HFF-Myc (cell line): ENCODE measurements around the gene LMCD1.

Source experiments
- DNase-seq: peaks from one replicate; pipeline ENCODE4 v3.0.0-alpha.2; 2011; ENCODE audit warnings: low read depth; ENCODE audit errors: extremely low read depth
- H3K4me3 ChIP-seq: replicated peaks from 2 replicates; pipeline ENCODE4 v1.5.1; 2011; ENCODE audit warnings: low read depth, mild to moderate bottlenecking, control low read depth, low read length
- TF ChIP-seq, protein P1 (sequence below): IDR thresholded peaks from 2 replicates; pipeline ENCODE4 v1.5.1; 2012; ENCODE audit warnings: mild to moderate bottlenecking, low read depth, low read length, control low read depth; ENCODE audit errors: missing control alignments

The LMCD1 gene

DNA sequence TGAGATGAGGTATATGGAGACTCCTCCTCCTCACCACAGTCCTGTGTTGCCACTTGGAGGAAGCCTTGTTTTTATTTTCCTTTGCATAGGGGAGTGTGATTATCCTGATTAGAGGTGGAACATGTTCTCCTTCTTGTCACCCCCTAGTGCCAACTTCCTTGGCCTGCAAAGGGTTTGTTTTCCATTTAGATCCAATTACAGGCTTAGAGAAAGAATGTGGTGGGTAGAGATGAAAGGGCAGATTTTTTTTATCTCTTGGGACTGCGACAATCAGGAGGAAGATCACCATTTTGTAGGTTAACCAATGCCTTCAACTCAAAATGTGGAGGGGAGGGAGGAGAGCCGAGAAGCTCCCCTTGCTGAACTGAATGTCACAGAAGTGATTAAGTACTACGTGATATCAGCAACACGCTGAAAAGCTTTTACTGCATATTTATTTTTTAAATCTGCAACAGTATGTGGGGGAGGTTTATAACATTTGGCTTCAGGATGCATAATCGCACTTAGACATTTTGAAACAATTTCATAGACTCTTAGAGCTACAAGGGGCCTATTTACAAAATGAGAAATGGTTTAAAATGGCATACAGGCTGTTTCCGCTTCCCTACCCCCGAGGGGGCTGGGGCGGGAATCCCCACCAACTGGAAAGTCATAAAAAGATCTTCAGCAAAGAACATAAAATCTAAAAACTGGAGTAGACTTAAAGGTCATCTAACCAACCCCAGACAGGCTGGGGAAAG, 2.4 kb downstream of the LMCD1 start:
- no peak for DNase-seq
- TF ChIP-seq, protein P1, sequence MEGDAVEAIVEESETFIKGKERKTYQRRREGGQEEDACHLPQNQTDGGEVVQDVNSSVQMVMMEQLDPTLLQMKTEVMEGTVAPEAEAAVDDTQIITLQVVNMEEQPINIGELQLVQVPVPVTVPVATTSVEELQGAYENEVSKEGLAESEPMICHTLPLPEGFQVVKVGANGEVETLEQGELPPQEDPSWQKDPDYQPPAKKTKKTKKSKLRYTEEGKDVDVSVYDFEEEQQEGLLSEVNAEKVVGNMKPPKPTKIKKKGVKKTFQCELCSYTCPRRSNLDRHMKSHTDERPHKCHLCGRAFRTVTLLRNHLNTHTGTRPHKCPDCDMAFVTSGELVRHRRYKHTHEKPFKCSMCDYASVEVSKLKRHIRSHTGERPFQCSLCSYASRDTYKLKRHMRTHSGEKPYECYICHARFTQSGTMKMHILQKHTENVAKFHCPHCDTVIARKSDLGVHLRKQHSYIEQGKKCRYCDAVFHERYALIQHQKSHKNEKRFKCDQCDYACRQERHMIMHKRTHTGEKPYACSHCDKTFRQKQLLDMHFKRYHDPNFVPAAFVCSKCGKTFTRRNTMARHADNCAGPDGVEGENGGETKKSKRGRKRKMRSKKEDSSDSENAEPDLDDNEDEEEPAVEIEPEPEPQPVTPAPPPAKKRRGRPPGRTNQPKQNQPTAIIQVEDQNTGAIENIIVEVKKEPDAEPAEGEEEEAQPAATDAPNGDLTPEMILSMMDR, result no peak
- H3K4me3 ChIP-seq, result no peak overlapping the region

DNA sequence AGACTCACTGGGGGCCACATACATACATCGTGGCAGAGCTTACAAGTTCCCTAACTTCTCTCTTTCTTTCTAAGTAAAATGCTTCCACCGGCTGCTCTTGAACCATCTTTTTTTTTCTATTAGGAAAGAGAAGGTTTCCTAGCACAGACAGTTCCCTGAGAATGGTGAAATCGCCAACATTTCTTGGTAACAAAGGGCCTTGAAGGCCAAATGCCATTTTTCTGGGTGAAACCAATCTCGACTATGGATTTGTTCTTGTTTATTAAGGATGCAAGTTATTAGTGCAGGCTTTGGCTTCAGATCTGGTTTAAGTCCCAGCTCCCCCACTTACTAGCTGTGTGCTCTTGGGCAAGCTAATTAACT, 3.0 kb downstream of the LMCD1 start:
- TF ChIP-seq, protein P1, result no peak
- no peak overlapping the region for H3K4me3 ChIP-seq

DNA sequence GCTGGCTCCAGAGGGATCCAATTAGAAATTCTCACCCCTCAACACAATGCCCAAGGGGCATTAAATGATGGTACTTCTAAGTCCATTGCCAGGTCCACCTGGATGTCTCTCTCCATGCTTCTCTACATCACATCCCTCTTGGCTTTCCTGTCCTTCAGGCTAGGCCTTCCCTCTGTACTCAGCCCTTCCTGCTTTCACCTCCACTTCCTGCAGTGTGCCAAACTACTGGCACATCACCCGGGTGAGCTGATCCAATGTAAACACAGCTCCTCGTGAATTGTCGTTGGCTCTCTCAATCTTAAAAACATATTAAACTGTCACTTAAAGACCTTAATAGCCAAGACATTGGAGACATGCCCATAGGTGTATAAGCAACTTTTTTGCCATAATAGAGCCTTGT, 4.0 kb downstream of the LMCD1 start:
- TF ChIP-seq, protein P1, result no peak
- no peak for DNase-seq
- H3K4me3 ChIP-seq, result no peak overlapping the region

More for the DNA sequence above, 3.0 kb downstream of the LMCD1 start:
- no peak for DNase-seq

DNA sequence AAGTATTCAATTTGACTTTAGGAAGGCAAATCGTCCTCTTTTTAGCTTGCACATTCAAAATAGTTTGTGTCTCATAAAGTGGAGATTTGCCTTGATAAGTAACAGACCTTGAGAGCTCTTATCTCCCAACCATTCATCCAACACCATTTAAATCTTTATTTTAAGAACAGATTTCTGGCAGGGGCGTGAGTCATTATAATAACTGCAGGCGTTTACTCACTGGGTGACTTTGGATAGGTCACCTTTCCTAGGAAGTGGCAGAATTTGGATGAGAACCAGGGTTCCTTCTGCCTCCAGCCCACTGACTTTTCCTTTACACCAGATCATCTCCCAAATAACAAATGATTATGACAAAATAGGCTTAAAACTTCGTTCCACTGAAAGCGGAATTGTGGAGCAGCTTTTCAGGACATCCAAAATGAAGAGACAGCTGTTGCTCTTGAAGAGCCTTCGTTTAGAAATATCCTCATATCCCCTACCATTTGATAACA, 5.0 kb downstream of the LMCD1 start:
- TF ChIP-seq, protein P1, result no peak
- no peak overlapping the region for H3K4me3 ChIP-seq
- no peak for DNase-seq

DNA sequence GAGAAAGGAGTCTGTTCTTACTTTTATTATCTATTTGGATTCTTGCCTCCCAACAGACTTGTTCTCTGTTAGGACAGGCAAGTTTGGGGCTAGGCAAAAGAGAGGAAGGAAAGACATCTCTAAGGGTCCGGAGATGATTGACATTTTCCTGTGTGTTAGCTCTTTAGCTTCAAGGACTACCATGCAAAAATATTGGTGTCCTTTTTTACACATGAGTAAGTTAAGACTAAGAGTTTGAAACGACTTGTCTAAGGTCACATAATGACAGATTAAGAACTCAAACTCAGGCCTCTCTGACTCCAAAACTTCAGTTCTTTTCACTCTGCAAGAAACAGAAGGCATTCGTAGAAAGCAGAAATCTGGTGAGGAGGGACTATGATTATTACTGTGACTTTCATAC, 5.9 kb downstream of the LMCD1 start:
- H3K4me3 ChIP-seq, result no peak overlapping the region
- DNase-seq, result no peak
- TF ChIP-seq, protein P1, result no peak

DNA sequence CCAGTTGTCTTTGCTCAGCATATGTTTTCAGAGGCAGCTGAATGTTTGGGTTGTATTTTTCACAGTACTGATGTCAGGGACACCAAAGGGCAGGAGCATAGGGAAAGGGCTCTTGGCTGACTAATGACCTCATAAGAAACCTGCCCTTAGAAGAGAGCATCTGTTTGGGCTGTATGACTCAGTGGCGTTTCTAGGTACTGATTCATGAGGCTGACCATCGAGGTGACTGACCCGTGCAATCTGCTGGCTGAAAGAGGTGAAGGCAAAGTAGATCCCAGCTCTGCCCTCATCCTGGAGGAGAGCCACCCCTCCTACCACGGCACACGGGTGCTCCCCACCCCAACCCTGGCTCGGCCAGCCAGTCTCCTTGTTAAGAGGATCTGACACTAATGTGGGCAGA, 8.3 kb downstream of the LMCD1 start:
- no peak overlapping the region for H3K4me3 ChIP-seq
- peak; percentile 56 for DNase-seq
- TF ChIP-seq, protein P1, result no peak

DNA sequence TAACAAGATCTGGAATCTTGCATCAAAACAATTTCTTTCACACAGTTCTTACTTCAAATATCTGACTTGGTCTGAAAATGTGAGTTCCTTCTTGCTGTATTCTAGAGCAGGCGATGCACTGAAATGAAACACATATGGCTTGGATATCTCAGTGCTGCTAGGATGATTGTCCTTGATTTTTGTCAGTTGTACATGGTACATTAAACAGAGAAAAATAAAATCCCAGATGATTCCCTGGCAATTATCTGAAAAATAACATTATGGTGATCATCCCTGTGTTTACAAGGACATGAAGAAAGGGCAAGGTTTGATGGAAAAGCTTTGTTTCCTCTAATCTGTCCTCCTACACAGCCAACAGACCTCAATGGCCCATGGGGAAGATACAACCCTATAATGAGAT, 10.6 kb downstream of the LMCD1 start:
- TF ChIP-seq, protein P1, result no peak
- no peak overlapping the region for H3K4me3 ChIP-seq
- DNase-seq, result no peak
